GM18951 (cell line): ENCODE measurements around the gene SYNJ1.

Source experiments
- POLR2A ChIP-seq: IDR thresholded peaks from 4 replicates; pipeline ENCODE4 v1.6.1; 2011; ENCODE audit warnings: mild to moderate bottlenecking; ENCODE audit not compliant: insufficient read length, insufficient read depth; ENCODE audit errors: extremely low read depth
- in situ Hi-C: fragments of 300-500 bp; cut with MboI; formaldehyde crosslinking; loops from one replicate; pipeline ENCODE4 v1.12.0; 2022; ENCODE audit warnings: low sequenced_read_pairs, mixed read lengths, inconsistent platforms; ENCODE audit not compliant: unreplicated experiment

The SYNJ1 gene

DNA sequence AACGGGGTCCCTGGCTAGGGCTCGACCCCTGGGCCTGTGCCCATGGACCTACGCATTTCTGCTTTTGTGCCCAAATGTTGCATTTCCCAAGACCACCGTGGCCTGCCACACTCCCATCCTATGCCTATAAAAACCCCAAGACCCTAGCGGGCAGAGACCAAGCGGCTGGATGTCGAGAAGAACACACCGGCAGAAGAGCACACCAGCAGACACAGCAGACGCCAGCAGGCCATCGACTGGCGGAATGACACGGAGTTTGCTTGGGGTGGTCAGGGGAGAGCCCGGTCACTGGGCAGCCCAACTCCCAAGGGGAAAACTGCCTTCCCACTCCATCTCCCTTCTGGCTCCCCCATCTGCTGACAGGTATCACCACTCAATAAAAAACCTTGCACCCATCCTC is 146.9 kb downstream of the SYNJ1 start:
- in situ Hi-C loops = no loop called here
- TF ChIP-seq POLR2A = no peak
